GM18867 (cell line): ENCODE results near the gene TRIM24.

Experiments used
- ATAC-seq: cut with Tn5 transposase; IDR thresholded peaks from one replicate; pipeline ENCODE4 v1.9.1; 2021; ENCODE audit warnings: mild to moderate bottlenecking, moderate library complexity; ENCODE audit not compliant: unreplicated experiment

The TRIM24 gene

GRCh38 chr7:138613630-138614029 lies 153.6 kb downstream of the TRIM24 start:
- no peak for ATAC-seq

- ATAC-seq: no peak
Measured at GRCh38 chr7:138616085-138616484, 156.0 kb downstream of the TRIM24 start.

DNA sequence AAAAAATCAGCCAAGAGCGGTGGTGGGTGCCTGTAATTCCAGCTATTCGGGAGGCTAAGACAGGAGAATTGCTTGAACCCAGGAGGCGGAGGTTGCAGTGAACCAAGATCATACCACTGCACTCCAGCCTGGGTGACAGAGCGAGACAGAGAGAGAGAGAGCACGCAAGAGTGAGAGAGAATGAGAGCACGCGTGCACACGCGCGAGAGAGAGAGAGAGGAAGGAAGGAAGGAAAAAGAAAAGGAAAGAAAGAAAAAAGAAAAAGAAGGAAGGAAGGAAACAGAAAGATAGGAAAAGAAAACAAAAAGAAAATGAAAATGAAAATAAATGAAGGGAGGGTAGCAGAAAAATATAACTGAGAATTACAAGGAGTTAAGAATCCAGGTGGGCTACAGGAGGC lies 158.4 kb downstream of the TRIM24 start:
- ATAC-seq: no peak

DNA sequence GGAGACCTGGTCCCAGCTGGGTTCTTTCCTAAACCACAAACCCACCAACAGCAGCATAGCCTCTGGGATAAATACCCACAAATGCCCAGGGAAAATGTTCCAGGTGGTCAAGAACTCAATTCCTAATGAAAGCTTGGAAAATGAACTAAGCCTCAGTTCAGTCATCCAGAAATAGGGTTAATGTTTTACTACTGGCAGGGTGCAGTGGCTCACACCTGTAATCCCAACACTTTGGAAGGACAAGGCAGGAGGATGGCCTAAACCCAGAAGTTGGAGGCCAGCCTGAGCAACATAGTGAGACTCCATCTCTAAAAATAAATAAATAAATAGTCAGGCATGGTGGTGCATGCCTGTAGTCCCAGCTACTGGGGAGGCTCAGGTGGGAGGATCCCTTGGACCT lies 158.9 kb downstream of the TRIM24 start:
- no peak for ATAC-seq

GRCh38 chr7:138622841-138623240 lies 162.8 kb downstream of the TRIM24 start:
- ATAC-seq: no peak

DNA sequence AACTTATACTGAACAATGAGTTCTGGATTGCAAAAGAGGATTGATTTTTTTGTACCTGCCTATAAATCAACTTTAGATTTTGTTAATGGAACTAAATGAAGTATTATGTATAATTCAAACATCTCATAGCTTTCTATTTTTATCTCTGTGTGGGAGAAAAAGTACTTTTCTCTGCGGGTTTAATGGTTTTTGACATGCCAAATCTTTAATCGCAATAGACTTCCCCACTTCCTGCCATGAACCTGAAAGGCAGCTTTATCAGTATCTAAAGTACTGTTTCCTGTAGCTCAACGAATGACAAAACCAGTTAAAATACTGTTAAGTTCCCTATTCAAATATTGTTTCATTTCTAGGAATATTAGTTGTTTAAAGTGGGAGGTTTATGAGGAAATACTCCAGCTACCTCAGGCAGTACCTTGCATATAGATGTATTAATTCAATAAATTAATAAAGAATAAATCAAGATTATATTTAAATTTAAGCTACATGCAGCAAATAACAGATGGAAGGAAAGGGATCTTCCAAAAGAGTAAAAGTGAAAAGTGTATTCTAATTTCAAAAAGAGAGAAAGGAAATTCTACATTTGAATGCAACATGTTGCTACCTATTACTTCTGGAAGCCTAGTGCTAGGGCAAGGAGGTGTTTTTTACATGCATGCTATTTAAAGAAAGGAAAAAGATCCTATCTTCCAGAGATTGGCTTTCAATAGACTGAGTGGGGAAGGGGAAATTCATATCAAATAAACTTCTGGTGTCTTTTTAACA lies 165.2 kb downstream of the TRIM24 start:
- ATAC-seq: no peak

GRCh38 chr7:138625849-138626230 lies 165.8 kb downstream of the TRIM24 start:
- ATAC-seq: no peak

DNA sequence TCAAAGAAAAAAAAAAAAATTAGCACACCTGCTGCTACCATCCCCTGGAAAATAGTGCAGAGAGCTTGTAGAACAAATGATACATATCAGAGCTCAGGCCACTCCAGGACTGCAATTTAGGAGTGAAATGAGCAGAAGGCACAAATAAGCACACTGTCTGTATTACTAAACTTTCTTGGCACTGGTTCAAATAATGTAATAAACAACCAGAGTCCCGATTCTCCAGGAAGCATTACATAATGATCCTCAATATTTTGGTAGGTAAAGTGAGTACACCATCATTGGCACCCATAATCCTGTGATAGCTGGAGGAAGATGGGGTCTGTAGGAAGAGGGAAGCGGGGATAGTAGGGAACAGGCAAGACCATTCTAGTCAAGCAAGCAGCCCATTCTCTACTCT lies 166.8 kb downstream of the TRIM24 start:
- ATAC-seq: no peak

DNA sequence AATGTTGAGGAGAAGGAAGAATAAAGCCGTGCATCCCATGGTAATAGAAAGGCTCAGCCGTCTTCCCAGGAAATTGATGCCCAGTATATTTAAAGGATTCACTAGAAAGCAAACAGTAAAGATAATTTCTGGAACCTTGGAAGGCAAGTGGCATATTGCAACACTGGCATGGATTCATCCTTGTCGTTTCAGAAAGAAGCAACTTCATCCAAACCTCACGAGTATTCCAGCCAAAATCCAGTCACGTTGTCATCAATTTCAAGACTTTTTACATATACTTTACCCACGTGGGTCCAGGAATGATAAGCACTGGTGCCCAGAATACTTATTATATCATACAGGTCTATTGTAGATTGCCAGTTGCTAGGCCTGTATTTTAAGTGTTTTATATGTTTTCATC lies 167.3 kb downstream of the TRIM24 start:
- ATAC-seq: no peak

GRCh38 chr7:138630059-138630610 lies 170.1 kb downstream of the TRIM24 start:
- no peak for ATAC-seq

- ATAC-seq: no peak
Measured at GRCh38 chr7:138632384-138632783, 172.3 kb downstream of the TRIM24 start.

DNA sequence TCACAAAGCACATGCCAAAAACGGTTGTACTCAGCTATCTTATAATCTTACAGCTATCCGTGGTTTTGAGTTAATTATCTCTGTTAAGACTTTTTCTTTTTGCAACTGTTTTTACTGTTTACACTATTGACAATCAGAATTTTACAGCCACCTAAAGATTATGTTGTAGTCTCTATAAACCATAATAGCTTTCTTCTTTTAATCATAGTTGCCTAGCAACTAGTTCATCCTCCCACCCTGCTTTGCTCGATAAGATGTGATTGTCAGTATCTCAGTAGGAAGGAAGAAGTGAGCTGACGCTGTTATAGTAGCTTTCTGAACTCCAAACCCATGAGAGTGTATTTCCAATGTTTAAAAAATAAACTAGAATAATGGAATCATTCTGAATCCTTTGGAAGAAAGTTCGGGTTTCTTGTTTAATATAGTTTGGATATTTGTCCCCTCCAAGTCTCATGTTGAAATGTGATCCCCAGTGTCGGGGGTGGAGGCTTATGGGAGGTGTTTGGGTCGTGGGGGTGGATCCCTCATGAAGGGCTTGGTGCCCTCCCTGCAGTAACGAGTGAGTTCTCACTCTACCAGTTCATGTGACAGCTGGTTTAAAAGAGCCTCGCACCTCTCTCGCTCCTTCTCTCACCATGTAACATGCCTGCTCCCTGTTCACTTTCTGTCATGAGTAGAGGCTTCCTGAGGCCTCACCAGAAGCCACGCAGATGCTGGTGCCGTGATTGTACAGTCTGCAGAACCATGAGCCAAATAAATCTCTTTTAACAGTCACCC lies 173.0 kb downstream of the TRIM24 start:
- ATAC-seq: no peak
